ENCODE data around the gene PRSS36.
"Not testable (repeated sequence)": the region's sequence is repeated elsewhere in the genome, so short reads cannot be mapped to it uniquely, and the experiment has no call there.

PRSS36 gene

GRCh38 chr16:31149894-31150890 is at the start of gene PRSS36:
TSS of gene PRSS36 (minus strand) at chr16:31150066. CDS start at chr16:31150035, 31 bp downstream.
- DNase-seq (ENCODE audit: low read depth in 4 of 4, low spot score in 1 of 4) = no peak

DNA sequence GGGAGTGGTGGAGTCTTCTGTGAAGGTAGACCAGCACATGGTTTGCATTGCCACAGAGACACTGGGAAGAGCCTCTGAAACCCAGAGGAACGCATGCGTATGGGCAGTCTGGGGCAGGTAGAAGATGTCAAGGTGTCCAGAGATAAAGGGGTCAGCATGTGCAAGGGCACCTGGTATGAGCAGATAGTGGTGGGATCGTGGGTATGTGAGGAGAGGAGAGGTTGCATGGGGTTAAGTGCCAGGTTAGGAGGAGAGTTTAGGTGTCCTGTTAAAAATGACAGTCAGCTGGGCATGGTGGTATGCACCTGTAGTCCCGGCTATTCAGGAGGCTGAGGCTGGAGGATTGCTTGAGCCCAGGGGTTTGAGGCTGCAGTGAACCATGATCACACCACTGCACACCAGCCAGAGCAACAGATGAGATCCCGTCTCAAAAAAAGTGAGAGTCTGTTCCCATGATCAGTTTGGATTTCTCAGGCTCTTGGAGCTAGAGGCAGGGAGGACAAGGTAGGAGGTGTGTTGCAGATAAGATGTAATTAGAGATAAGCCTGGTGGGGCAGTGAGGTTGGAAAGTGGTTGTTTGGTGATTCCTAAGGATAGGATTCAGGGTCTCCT is 49.7 kb upstream of the PRSS36 start:
- no peak for DNase-seq (ENCODE audit: low read depth in 4 of 4, low spot score in 1 of 4)

DNA sequence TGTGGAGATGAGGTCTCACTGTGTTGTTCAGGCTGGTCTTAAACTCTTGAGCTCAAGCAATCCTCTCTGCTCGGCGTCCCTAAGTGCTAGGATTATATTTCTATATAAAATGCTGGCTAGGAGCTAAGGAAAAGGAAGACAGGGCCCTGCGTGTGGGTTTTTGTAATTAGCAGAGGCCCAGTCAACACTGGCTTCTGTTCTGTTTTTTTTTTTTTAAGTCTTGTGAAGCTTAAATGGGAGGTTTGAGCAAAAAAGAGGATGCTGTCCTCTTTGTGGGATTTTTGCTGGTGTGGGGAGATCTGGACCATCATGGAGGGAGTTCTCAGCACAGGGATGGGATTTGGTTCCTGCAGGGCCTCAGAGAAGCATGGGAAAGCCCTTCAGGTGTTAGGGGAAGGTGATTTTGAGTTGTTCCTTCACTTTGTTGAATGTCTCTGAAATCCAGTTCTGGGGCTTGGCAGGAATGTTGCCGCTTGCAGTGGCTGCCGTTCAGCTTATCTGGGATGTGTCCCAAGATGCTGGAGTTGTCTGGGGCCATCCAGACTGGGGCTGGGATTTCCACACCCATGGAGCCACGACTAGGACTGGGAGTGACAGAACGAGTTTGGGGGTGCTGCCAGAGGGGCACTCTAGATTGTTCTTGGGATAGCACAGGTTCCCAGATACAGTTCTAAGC is 48.5 kb upstream of the PRSS36 start:
- no peak for DNase-seq (ENCODE audit: low read depth in 4 of 4, low spot score in 1 of 4)

GRCh38 chr16:31196324-31197088 is 46.6 kb upstream of the PRSS36 start:
- DNase-seq (ENCODE audit: low read depth in 4 of 4, low spot score in 1 of 4) = no peak

GRCh38 chr16:31195861-31196260 is 46.0 kb upstream of the PRSS36 start:
- not testable (repeated sequence) for DNase-seq (ENCODE audit: low read depth in 4 of 4, low spot score in 1 of 4)

GRCh38 chr16:31194898-31195297 is 45.0 kb upstream of the PRSS36 start:
- DNase-seq (ENCODE audit: low read depth in 4 of 4, low spot score in 1 of 4) = no peak

DNA sequence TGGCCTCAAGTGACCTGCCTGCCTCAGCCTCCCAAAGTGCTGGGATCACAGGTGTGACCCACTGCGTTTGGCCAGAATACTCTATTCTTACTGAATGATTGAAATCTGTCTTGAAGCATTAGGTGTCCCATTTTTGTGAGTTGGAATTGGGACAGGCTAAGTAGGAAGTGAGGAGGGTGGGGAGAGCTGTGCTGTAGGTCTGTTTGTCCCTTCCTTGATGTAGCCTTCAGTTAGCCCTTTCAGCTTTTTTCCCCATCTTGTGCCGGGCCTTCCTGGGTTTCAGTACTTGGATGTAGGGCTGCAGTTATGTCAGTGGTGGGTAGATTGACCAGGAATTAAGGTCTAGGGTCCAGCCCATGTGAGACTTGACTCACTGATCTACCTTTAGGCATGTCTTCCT is 44.0 kb upstream of the PRSS36 start:
- DNase-seq (ENCODE audit: low read depth in 4 of 4, low spot score in 1 of 4) = no peak

DNA sequence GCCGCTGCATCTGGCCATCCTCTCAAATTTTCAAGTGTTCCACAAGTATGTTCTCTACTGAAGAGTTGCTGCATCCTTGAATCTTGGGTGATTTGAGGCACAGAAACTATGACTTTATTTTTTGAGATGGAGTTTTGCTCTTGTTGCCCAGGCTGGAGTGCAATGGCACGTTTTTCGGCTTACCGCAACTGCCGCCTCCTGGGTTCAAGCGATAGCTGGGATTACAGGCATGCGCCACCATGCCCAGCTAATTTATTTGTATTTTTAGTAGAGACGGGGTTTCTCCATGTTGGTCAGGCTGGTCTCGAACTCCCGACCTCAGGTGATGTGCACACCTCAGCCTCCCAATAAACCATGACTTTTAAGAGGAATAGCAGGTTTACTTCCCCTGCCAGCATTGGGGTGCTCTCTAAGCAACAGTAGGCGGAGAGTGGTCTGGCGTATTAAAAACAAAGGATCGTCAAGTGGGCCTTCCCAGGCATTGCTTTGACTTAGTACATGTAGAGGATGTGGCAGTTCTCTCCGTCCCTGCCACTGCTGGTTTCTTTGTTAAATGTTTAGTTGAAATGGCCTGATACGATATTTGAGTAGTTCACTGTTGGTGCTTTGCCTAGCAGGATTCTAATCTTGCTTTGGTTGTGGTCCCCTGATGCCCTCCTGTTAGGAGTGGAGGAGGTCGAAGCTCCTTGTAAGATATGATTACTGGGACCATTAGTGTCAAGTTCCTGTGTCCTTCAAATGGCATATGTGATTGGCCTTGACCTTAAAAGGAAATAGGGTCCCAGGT is 43.2 kb upstream of the PRSS36 start:
- DNase-seq (ENCODE audit: low read depth in 4 of 4, low spot score in 1 of 4) = no peak

DNA sequence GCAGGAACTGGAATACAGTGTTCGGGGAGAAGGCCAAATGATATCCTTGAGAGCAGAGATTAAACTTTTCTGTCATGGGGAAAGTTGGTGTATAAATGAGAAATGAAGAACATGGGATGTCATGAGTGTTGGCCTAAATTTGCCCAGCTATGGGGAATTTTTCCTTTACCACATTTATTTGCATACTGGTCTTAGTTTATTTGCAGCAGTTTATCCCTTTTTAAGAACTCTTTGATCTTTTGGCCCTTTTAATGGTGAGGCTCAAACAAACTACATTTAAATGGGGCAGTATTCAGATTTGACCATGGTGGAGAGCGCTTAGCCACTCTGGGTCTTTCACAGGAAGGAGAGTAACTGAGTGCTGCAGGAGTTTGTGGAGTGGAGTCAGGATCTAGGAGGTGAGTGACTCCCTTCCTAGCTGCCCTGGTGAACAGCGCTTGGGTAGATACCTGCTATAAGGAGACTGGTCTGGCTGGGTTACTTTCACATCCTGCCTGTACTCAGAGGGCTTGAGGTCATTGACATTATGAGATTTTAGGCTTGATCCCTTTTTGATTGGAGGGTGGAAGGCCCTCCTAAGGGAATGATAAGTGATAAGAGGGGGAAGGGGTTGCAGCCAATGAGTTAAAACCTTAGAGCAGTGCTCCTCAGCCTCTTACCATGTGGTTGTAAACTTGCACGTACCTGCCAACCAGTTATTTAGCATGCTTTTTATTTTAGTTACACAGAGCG is 42.0 kb upstream of the PRSS36 start:
- DNase-seq (ENCODE audit: low read depth in 4 of 4, low spot score in 1 of 4) = no peak

- no peak for DNase-seq (ENCODE audit: low read depth in 4 of 4, low spot score in 1 of 4)
Observed at GRCh38 chr16:31190818-31191444, 41.1 kb upstream of the PRSS36 start.

GRCh38 chr16:31190061-31190460 is 40.2 kb upstream of the PRSS36 start:
- no peak for DNase-seq (ENCODE audit: low read depth in 4 of 4, low spot score in 1 of 4)

DNA sequence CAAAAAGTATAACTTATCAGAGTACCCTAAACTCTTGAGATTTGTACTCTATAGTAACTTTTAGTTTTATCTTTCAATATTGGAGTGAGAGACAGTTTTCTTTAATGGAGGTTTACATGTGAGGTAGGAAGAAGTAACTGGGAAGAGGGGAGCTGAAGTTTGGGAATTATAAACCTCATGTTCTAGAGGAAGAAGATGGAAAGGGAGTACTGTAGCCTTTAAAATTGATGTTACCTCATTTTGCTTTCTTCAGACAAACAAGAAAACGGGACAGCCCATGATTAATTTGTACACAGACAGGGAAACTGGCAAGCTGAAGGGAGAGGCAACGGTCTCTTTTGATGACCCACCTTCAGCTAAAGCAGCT is 39.5 kb upstream of the PRSS36 start:
- no peak for DNase-seq (ENCODE audit: low read depth in 4 of 4, low spot score in 1 of 4)

- DNase-seq (ENCODE audit: low read depth in 4 of 4, low spot score in 1 of 4) = no peak
Observed at GRCh38 chr16:31188450-31189411, 38.9 kb upstream of the PRSS36 start.

DNA sequence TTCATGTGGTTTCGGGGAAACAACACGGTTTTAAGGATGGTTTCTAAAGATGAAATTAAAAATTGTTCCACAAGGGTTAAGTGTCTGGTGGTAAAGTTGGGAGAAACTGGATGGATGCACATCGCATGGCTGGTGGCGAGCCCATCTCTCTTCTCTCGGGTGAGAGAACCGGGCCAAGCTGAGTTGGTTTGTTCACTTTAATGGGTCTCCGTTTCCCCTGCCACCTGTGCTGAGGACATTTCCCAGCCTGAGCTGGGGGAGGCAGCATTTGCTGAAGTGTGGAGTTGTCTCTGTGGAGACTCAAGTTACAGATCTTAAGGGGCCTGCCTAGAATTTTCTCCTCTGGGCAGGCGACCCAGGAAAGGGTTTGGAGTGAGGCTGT is 37.9 kb upstream of the PRSS36 start:
- no peak for DNase-seq (ENCODE audit: low read depth in 4 of 4, low spot score in 1 of 4)

- no peak for DNase-seq (ENCODE audit: low read depth in 4 of 4, low spot score in 1 of 4)
Observed at GRCh38 chr16:31186930-31187807, 37.3 kb upstream of the PRSS36 start.

DNA sequence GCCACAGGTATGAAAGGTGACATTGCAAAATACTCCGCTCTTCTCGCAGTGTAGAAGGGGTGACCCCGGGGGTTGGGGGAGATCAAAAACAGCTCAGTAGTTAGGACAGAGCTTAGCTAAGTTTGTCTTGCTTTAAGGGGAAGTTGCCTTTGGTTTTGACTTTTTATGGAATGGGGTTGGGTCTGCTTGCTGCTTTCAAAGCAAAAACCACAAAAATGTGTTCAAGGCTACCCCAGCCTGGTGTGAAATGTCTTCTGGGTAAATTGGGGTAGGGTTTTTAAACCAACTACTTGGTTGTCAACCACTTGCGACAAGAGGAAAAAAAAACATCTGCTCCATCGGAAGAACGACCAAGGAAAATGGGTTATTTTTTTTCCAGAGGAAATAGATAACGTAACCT is 36.3 kb upstream of the PRSS36 start:
- no peak for DNase-seq (ENCODE audit: low read depth in 4 of 4, low spot score in 1 of 4)

GRCh38 chr16:31185339-31185738 is 35.5 kb upstream of the PRSS36 start:
- DNase-seq (ENCODE audit: low read depth in 4 of 4, low spot score in 1 of 4) = no peak

All from stimulated activated CD4-positive, alpha-beta T cell treated with anti-CD3 and anti-CD28 coated beads, Interleukin-1b, Interleukin-23, amount 100 ng/mL, for 24 hours (primary cell).